Effector CD8-positive, alpha-beta T cell (primary cell): ENCODE results near the gene PXYLP1.
"Not testable (repeated sequence)": the region's sequence is repeated elsewhere in the genome, so short reads cannot be mapped to it uniquely, and the experiment has no call there.

Experiments used
- DNase-seq: peaks from one replicate; lab custom pipeline; 2025; lab: John Stamatoyannopoulos, UW
- total RNA-seq, 4 experiments: gene quantifications; one replicate each; lab custom pipeline; 2026; lab: John Stamatoyannopoulos, UW

Gene PXYLP1, protein sequence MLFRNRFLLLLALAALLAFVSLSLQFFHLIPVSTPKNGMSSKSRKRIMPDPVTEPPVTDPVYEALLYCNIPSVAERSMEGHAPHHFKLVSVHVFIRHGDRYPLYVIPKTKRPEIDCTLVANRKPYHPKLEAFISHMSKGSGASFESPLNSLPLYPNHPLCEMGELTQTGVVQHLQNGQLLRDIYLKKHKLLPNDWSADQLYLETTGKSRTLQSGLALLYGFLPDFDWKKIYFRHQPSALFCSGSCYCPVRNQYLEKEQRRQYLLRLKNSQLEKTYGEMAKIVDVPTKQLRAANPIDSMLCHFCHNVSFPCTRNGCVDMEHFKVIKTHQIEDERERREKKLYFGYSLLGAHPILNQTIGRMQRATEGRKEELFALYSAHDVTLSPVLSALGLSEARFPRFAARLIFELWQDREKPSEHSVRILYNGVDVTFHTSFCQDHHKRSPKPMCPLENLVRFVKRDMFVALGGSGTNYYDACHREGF
- total RNA-seq, result 13.1 to 25.4 (median 16.3) reads per million in 4 experiments

DNA sequence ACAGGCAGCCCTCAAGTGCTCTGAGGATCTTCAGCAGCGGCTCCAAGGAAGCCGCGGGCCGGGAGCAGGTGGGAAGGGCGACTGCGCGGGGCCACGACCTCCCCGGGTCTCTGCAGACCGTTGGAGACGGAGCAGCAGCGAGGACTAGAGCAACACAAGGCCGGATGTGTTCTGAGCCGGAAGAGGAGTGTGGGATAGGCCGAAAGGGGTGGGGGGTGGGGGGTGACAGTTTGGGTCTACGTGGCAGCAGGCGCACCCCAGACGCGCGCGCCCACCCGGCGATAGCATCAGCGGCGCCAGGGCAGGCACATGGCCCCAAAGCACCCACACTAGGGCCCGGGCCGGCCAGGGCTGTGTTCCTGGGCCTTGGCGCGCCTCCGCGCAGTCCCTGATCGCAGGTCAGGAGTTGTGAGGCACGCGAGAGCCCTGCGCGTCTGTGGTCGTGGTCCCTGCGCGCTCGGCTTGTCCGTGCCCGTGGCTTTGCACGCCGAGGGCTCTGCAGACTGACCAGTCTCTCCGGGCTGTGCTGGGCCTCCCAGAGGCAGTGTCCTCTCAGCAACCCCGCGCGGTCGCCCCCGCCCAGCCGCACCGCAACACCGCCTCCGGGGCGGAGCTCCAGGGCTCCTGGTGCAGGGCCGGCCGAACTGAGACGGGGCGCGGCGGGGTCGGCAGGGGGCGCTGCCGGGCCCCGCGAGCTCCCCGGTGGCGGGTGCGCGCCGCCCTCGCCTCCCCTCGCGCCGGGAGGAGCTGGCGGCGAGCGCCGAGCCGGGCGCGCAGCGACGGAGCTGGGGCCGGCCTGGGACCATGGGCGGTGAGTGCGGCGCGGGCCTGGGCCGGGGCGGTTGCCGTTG, at the start of gene PXYLP1:
PXYLP1 (plus strand) TSS at position 725 of the 851 bp plus-strand sequence. CDS start 28,351 bp downstream, outside the sequence.
- peak; percentile 77 for DNase-seq

DNA sequence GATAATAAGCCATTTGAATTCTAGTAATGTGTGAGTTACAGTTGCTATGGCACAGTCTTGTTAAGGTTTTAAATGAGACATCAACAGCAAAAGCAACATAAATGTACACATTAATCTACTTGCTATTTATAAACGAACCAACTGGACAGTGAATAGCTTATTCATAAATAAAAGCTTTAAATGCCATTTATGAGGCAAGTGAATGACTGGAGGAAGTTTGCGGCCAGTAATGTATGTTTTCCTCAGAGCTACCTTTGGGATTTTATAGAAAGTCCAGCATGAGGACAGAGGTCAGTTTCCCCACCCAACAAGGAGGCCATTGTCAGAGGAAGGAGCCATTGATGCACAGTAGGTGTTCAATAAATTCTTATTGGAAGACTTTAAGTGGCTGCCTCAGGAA, 48.0 kb upstream of the PXYLP1 start:
- DNase-seq, result no peak

DNA sequence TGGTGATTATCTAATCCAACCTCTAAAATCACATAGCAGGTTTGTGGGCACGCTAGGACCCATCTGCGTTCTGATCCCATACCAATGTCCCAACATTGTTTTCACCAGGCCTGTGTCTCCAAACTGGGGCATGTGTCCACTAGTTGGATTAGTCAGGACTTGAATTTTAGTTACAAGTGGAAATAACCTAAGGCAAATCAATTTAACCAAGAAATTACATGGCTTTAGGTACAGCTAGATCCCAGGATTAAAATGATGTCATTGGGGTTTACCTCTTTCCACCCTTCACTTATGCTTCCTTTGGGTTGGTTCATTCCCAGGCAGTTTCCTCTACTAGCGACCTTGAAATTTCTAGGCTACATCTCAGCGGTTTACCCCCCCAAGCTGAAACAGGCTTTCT, 47.2 kb upstream of the PXYLP1 start:
- DNase-seq, result no peak

DNA sequence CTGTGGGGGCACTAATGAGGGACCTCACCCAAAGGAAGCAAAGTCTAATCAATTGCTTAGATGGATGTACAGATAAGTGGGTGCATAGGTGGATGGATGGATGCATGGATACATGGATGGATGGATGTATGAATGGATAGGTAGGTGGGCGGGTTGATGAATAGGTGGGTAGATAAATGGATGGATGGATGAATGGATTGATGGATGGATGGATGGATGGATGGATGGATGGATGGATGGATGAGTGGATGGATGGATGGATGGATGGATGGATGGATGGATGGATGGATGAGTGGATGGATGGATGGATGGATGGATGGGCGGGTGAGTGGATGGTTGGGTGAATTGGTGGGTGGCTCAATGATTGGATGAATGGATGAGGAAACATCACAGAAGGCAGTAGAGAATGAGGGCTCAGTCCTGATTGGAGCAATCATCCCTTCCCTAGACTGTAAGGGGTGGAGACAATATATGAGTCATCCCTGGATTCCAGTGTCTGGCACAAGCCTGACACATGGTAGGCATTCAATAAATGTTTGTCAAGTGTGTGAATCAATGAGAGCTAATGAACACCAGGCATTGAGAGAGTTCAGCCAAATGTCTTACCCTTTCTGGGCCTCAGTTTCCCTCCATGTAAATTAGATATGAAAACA, 40.4 kb upstream of the PXYLP1 start:
- no peak for DNase-seq

DNA sequence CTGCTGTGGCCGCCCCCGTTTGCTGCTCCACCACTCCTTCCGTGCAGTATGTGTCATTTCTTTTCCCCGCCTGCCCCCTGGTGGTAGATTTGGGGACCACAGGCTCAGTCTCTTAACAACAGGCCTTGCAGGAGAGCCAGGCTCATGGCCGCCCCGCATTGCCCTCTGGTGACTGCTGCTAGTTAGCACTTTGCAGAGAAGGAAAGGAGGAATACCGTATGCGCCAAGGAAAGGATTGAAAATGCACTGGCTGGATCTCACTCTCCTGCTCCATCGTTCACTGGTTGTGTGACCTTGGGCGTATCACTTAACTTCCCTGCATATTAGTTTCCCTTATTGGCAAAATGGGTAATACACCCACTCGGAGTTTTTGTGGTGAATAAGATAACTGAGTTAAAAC, 39.3 kb upstream of the PXYLP1 start:
- peak; percentile 98 for DNase-seq

DNA sequence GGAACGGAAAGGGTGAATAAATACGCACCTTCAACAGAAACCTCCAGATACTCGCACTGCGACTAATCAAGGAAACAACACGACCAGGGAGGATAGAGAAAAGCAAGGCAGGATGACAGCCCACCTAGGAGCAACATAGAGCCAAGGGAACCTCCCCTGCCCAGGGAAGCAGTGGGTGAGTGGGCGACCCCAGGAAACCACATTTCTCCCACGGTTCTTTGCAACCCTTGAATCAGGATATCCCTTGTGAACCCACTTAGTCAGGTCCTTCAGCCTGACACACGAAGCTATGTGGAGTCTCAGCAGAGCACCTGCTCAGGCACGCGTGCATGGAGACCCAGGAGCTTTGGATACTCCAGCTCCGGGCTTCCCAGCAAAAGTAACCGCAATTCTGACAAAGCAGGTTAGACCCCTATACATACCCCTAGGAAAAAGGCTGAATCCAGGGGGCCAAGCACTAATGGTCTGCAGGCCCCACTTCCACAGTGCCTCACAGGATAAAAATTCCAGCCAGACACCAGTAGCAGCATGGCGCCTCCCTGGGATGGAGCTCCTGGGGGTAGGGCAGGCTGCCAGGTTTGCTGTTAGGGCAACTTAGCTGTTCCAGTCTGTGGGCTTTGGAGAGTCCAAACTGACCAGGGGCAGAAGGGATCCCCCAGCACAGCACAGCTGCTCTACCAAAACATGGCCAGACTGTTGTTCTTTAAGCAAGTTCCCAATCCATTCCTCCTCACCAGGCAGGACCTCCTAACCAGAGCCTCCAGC, 38.4 kb upstream of the PXYLP1 start:
- no peak for DNase-seq

DNA sequence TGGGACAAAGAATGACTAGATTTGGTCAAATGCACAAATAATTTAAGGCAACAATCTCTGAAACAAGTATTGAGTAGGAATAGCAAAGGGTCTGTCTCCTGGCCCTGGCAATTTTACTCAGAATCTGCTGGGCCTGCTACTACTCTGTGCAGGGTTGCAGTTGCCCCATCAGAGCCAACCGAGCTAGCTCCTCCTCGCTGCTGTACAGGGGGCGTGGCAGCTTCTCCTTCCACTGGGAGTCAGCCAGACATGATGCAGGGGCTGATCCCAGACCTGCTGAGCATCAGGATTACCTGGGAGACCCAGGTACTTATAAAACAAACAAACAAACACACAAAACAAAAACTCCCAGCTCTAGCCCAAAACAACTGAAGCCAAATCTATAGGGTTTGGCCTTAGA, 30.5 kb upstream of the PXYLP1 start:
- no peak for DNase-seq

DNA sequence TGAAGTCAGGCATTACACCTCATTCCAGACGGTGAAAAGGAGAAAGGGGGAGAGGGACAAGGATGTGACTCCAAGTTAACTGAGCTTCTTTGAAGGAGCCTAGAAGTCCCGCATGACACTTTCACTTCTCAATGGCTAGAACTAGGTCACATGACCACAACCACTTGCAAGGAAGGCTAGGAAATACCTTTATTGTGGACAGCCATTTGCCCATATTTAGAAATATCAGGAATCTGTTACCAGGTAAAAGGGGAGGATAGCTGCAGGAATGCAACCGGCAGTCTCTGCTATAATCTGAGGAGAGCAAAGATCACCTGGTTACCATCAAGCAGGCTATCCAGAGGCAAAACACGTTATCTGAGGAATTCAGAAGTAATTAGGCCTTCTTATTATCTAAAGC, 28.9 kb upstream of the PXYLP1 start:
- DNase-seq, result no peak

DNA sequence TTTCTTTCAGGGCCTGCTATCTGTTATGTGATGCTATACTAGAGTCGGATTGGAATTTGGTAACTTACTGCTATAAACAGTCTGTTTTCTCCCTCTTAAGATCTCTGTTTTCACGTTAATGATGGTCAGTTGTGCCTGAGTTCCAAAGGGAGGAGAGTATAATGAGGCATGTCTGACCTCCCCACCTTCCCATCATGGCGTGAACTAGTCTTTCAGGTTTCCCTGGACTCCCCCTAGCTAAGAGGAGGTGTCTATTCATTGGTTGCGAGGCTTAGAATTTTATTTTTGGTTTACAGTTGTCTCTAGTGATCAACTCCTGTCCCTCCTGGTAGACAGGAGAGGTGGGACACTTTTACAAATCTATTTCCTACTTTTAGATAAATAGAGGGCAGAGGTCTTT, 27.8 kb upstream of the PXYLP1 start:
- DNase-seq, result no peak

DNA sequence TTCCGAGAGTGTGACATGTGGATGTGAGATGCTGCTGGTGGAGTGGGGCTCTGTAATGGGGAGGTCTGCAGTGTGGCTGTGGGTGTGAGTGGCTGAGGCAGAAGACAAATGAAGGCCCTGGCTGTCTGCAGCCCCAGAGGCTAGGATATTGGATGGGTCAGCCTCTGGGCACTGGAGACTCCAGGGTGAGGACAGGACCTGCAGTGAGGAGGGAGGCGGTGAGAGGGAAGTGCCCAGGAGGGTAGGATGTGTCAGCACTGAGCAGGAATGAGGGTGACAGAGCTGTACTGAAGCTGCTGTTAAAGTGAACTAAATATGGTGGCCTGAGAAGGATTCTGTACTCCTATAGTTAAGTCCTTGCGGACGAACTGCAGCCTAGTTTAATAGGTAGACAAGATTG, 27.3 kb upstream of the PXYLP1 start:
- DNase-seq, result no peak

DNA sequence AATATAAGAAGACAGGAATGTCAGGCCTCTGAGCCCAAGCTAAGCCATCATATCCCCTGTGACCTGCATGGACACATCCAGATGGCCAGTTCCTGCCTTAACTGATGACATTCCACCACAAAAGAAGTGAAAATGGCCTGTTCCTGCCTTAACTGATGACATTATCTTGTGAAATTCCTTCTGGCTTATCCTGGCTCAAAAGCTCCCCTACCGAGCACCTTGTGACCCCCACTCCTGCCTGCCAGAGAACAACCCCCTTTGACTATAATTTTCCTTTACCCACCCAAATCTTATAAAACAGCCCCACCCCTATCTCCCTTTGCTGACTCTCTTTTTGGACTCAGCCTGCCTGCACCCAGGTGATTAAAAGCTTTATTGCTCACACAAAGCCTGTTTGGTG, 20.3 kb upstream of the PXYLP1 start:
- DNase-seq, result not testable (repeated sequence)

DNA sequence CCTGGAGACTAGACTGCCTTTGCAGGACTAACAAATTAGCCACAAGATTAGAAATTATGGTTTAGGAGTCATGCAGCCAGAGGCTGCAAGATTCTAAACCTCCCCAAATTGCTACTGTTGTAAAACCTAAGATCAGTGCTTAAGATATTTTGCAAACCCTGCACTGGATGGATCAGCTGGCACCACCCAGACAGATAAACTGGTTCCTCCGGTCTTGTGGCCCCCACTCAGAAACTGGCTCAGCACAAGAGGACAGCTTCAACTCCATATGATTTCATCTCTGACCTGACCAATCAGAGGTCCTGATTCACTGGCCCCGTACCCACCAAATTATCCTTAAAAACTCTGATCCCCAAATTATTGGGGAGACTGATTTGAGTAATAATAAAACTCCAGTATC, 19.5 kb upstream of the PXYLP1 start:
- DNase-seq, result no peak

DNA sequence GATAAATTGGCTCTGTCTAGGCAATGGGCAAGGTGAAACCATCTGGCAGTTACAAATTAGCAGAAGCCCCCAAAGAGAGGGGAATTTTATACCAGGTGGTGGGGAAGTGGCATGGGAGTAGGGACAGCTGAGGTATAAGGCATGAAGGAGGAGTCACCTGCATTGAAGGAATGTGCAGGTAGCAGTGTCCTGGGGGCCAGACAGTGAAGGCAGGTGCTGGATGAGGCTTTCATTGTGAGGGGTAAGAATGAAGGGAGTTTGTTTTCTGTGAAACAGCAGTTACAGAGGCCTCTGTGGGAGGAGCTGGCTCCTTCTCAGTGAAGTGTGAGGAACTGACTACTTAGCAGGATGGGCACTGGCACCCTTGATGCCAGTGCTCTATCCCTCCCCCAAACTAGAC, 19.1 kb upstream of the PXYLP1 start:
- no peak for DNase-seq

DNA sequence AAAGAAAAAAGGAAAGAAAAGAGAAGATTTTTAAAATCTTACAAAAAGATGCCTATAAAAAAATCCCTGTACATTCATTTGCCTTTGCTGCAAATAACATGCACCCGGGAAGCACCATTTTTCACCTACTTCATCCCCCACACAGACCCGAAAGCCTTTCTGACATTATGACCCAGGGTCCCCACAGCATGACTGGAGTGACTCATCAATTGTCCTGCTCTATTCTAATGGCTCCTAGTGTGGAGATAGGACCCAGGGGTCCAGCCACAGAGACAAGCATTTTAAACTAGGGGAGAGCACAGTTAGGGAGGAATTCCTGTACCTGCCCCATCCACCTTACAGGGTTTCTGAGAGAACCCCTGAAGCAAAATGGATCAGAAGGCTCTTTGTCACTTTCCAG, 14.7 kb upstream of the PXYLP1 start:
- no peak for DNase-seq

DNA sequence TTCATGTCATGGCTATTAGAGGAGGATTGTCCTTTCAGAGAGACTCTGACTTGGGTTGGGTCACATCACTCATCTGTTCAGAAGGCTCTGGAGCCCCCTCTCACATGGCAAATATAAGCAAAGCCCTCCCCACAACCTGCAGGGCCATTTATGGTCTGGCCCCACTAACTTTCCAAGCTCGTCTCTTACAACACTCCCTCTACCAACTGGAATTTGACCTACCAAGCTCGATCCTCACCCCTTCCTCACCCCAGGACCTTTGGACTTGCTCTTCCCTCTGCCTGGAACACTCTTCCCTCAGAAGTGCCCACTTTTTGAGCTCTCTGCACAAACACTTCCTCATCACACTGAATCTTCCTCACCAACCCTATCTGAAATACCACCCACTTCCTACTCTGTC, 14.2 kb upstream of the PXYLP1 start:
- DNase-seq, result no peak

DNA sequence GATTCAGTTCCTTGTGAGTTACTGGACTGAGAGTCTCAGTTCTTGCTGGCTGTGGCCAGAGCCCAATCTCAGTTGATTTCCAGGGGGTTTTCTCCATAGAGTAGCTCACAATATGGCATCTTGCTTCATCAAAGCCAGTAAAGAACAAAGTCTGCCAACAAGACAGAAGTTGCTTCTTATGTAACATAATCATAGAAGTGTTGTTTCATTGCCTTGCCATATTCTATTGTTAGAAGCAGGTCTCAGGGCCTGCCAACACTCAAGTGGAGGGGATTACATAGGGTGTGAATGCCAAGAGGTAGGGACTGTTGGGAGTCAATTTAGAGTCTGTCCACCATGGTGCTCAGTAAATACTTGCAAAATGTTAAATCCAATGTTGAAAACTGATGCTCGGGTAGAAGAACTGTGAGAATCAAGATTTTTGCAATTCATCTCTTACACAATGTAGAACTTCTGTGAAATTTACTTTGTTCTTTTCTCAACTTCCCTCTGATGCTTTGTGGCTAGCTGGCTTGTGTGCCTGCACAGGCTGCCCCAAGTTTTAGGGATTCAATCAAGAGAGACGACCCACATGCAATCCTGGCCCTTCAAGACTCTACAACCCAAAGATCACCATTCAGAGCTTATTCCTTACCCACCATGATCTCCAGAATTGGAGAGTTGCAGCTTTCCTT, 13.3 kb upstream of the PXYLP1 start:
- DNase-seq, result no peak

DNA sequence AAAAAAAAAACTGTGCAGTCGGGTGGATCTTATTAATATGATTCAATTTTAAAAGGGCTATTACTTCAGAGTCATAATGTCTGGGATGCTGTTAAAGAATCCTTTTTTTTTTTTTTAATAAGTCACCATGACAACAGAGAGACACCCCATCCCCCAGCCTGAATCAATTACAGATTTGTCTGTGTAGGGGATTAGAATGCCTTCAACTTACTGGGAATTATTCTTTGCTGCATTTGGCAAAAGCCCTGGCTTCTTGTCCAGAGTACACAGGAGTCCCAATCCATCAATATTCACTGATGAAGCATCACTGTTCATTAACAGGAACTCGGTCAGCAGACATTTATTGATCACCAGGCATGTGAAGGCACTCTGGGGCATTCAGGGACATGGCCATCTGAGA, 12.7 kb upstream of the PXYLP1 start:
- DNase-seq, result no peak

DNA sequence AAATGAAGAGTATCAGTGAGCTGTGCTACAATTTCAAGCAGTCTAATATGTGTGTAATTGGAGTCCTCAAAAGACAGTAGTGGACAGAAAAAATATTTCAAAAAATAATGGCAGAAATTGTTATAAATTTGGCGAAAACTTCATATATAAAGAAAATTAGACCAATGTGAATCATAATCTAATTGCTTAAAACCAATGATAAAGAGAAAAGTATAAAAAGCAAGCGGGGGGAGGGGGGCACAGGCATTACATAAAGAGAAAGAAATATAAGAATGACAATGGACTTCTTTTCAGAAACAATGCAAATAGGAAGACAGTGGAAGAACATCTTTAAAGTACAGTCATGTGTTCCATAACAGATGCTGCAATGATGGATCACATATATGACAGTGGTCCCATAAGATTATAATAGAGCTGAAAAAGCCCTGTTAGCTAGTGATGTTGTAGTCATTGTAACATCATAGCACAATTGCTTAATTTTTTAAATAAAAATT, 7.9 kb upstream of the PXYLP1 start:
- DNase-seq, result no peak

DNA sequence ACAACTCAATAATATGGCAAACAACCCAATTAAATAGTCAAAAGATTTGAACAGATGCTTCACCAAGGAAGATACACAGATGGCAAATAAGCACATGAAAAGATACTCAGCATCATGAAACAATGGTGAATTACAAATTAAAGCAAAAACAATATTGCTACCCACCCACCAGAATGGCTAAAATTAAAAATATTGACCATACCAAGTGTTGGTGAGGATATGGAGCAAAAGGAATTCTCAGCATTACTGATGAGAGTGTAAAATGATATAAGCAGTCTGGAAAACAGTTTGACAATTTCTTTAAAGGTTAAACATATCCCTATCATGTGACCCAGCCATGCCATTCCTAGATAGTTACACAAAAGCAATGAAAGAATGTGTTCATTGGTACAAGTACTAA, 5.7 kb upstream of the PXYLP1 start:
- no peak for DNase-seq

DNA sequence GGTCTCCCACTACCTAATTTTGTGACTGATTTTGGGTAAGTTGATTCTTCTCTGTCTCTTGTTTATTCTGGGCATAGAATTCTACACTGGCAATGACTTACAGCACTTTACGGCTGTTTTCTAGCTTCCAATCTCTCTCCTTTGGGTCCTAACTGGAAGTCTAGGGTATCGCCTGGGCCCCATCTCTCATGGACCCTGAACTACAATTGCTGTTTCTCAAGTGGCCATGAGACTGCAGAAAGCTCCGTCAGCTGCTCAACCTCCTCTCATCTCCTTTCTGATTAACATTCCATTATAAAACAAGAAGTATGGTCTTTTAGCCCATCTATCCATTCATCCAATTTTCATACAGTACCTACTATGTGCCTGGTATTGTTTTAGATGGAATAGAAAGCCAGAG, 4.4 kb upstream of the PXYLP1 start:
- DNase-seq, result no peak

DNA sequence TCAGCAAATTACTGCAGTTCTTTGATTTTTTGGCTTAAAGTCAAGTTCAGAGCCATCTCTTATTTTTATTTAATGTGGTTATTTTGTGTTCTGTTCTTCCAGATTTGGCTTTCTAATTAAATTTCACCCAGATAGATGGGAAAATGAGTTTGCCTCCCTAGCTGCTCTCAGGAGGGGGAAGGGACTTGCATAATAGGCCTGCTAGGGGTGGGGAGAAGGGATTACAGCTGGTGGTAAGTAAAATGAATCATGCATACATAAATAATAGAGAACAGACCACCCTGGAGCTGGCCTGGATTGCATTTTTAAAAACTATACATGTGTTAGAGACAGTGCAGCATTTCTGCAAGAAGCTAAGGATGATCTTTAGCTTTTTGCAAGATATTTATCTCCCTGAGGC, 3.9 kb upstream of the PXYLP1 start:
- DNase-seq, result no peak
